Psoas muscle (tissue), 8 donors: ENCODE data around the gene ATG2B. TPM values are rescaled to one million over a fixed set of nuclear protein-coding genes. Genes with fewer than 3 reads are reported as not detected.

Source experiments
- ATAC-seq, 4 donors: fragments of 200-7000 bp; cut with Tn5 transposase; one replicate each; pipeline ENCODE4 v1.9.1; 2020; ENCODE audit warnings: moderate library complexity in 3 of 4, mild to moderate bottlenecking in 2 of 4
- DNase-seq, 2 donors: peaks; one replicate each; pipeline ENCODE4 v3.0.0-alpha.2; 2020
- H3K27ac ChIP-seq: fragments of 200-600 bp; one replicate; pipeline ENCODE4 v1.8.0; 2022
- H3K27me3 ChIP-seq, 3 donors: fragments of 200-600 bp in 1 of 3; one replicate each; pipeline versions ENCODE4 v1.6.1 to v1.8.0; 2013 to 2022; ENCODE audit warnings: low read length in 2 of 3, mild to moderate bottlenecking in 2 of 3, moderate library complexity in 1 of 3; ENCODE audit not compliant: insufficient read depth in 3 of 3
- H3K36me3 ChIP-seq, 2 donors: fragments of 200-600 bp in 1 of 2; one replicate each; pipeline versions ENCODE4 v1.6.1 to v1.8.0; 2013 to 2022; ENCODE audit warnings: low read depth in 1 of 2, mild to moderate bottlenecking in 1 of 2, moderate library complexity in 1 of 2; ENCODE audit not compliant: insufficient read depth in 1 of 2
- H3K4me1 ChIP-seq: fragments of 200-600 bp; one replicate; pipeline ENCODE4 v1.8.0; 2022
- H3K4me3 ChIP-seq: fragments of 200-600 bp; one replicate; pipeline ENCODE4 v1.8.0; 2022; ENCODE audit warnings: mild to moderate bottlenecking
- H3K9me3 ChIP-seq: fragments of 200-600 bp; one replicate; pipeline ENCODE4 v1.8.0; 2022
- WGBS, 3 donors: extraction: QIAGEN DNeasy Blood & Tissue Kit; methylation state at CpG; one replicate each; pipeline versions ENCODE4 v1.1.6 to v1.1.7; 2013; 5-methylcytosine and 5-hydroxymethylcytosine counted together
- intact Hi-C, 2 donors: fragments of 100-400 bp; cut with DNase I; formaldehyde crosslinking; loops; one replicate each; pipeline versions ENCODE4 v1.11.0 to v1.14.2; 2022
- polyA plus RNA-seq, 3 donors: library from polyadenylated mRNA; stranded (reverse); fragments of 200-250 nt; gene quantifications; one replicate each; pipeline ENCODE4 v1.2.3, GENCODE V29; 2013
- total RNA-seq, 4 donors: library from RNA; stranded (reverse); fragmentation: NEBNext Ultra II Directional in 2 of 4; extraction: Animal tissue kit (Norgen Biotek cat#: 25700) in 2 of 4; gene quantifications; one replicate each; pipeline versions ENCODE4 v1.2.1 to v1.2.4, GENCODE V29; 2021 to 2023
- TF ChIP-seq, protein P1 (sequence below): fragments of 200-600 bp; IDR thresholded peaks from one replicate; pipeline ENCODE4 v1.8.0; 2022; ENCODE audit warnings: antibody characterized with exemption
- donor health status: healthy with polysubstance abuse.
- donor health status: DM: no; HTN: no; CAD: no; lungs with moderate emphysema.
- donor health status: Bipolar disorder and iron deficiency.
- donor health status: healthy.
- donor health status: DM: yes; HTN: yes; CAD: no.
- donor health status: DM: no; HTN: no; CAD: no.
- donor health status: DM: no; HTN: no; CAD: no.
- donor health status: DM: yes; HTN: yes; CAD: no.

The ATG2B gene
- total and polyA plus RNA-seq, 7 donors: 2.7 to 21.5 (median 12.6) TPM

DNA sequence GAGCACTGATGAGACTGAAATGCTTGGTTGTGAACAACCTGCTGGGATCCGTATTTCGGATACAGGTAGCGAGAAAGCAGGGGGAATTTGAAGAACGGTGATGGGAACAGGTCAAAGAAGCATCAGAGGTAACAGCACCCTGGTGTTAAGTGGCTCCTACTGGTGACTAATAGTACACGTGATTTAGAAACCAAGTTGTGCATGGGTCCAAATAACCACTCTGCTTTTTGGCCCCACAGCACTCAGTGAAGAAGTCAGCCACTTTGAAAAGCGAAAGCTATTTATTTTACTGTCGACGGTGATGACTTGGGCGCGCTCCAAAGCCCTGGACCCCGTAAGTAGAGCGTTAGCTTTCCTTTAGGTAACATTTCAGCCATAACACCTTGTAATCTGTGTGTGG, 45.5 kb upstream of the ATG2B start:
- TF ChIP-seq, protein P1, sequence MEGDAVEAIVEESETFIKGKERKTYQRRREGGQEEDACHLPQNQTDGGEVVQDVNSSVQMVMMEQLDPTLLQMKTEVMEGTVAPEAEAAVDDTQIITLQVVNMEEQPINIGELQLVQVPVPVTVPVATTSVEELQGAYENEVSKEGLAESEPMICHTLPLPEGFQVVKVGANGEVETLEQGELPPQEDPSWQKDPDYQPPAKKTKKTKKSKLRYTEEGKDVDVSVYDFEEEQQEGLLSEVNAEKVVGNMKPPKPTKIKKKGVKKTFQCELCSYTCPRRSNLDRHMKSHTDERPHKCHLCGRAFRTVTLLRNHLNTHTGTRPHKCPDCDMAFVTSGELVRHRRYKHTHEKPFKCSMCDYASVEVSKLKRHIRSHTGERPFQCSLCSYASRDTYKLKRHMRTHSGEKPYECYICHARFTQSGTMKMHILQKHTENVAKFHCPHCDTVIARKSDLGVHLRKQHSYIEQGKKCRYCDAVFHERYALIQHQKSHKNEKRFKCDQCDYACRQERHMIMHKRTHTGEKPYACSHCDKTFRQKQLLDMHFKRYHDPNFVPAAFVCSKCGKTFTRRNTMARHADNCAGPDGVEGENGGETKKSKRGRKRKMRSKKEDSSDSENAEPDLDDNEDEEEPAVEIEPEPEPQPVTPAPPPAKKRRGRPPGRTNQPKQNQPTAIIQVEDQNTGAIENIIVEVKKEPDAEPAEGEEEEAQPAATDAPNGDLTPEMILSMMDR: no peak
- Histone ChIP-seq H3K36me3 (no peaks in the 10 kb centered on the region), H3K4me1 (no peaks in the 10 kb centered on the region), H3K27ac (no peak overlapping the region), H3K9me3 (no peaks in the 10 kb centered on the region), H3K4me3 (no peak overlapping the region), H3K27me3 (peaks cover 0 to 1% (median 0%) of the 10 kb centered on the region in 3 donors)
- DNase-seq (no peak), ATAC-seq (no peak)
- WGBS, 3 donors: 80 to 90% (median 82%) methylated on average over 12 of the region's 12 CpGs
- intact Hi-C loops: no loop called here

- intact Hi-C loops: no loop called here
- Histone ChIP-seq H3K4me1 (no peaks in the 10 kb centered on the region), H3K27me3 (peaks cover 0 to 1% (median 0%) of the 10 kb centered on the region in 3 donors), H3K9me3 (no peaks in the 10 kb centered on the region), H3K4me3 (no peak overlapping the region), H3K36me3 (no peaks in the 10 kb centered on the region), H3K27ac (no peak overlapping the region)
- DNase-seq (no peak), ATAC-seq (no peak)
- TF ChIP-seq, protein P1: no peak
- 66 to 74% (median 66%) methylated on average over 3 of the region's 3 CpGs for WGBS, 3 donors
Measured at GRCh38 chr14:96407935-96408570, 44.9 kb upstream of the ATG2B start.

- no peaks in the 10 kb centered on the region for H3K9me3 ChIP-seq
- no peak overlapping the region for H3K4me3 ChIP-seq
- no peak for ATAC-seq
- no peak for DNase-seq
- H3K36me3 ChIP-seq: no peaks in the 10 kb centered on the region
- TF ChIP-seq, protein P1: no peak
- intact Hi-C loops: no loop called here
- H3K27ac ChIP-seq: no peak overlapping the region
- no peaks in the 10 kb centered on the region for H3K4me1 ChIP-seq
- H3K27me3 ChIP-seq: peaks cover 0 to 1% (median 0%) of the 10 kb centered on the region in 3 donors
- 68 to 79% (median 78%) methylated on average over 1 of the region's 1 CpG for WGBS, 3 donors
Measured at GRCh38 chr14:96405677-96406076, 42.5 kb upstream of the ATG2B start.

DNA sequence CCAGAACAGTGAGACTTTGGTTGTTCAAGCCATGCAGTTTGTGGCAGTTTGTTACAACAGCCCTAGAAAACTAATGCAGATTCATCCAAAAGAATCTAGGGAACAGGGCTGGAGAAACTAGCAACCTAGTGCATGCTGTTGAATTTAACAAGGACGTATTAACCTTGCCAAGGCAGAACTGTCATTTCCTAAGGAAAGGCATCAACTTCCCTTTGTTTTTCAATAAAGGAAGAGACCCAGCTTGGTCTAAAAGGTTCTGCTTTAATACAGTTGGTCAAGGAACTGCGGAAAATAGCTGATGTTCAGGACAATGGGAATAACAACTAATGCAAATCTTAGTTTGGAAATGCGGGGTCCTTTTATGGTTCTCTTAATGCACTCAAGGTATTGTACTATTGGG, 40.3 kb upstream of the ATG2B start:
- no peaks in the 10 kb centered on the region for H3K4me1 ChIP-seq
- intact Hi-C loops: no loop called here
- TF ChIP-seq, protein P1: no peak
- no peak overlapping the region for H3K4me3 ChIP-seq
- peak overlapping the region; percentile 41 for H3K27ac ChIP-seq
- ATAC-seq (no peak), DNase-seq (no peak)
- H3K9me3 ChIP-seq: no peaks in the 10 kb centered on the region
- no peaks in the 10 kb centered on the region for H3K36me3 ChIP-seq
- H3K27me3 ChIP-seq: peaks cover 0 to 1% (median 0%) of the 10 kb centered on the region in 3 donors
- WGBS, 3 donors: 68 to 73% (median 72%) methylated on average over 3 of the region's 3 CpGs

- no peaks in the 10 kb centered on the region for H3K36me3 ChIP-seq
- DNase-seq (no peak), ATAC-seq (no peak)
- H3K27me3 ChIP-seq: no peaks in the 10 kb centered on the region
- intact Hi-C loops: no loop called here
- no peaks in the 10 kb centered on the region for H3K9me3 ChIP-seq
- WGBS, 3 donors: 49 to 70% (median 64%) methylated on average over 5 of the region's 5 CpGs
- no peaks in the 10 kb centered on the region for H3K4me1 ChIP-seq
- no peak overlapping the region for H3K4me3 ChIP-seq
- TF ChIP-seq, protein P1: no peak
- no peak overlapping the region for H3K27ac ChIP-seq
Measured at GRCh38 chr14:96400495-96400894, 37.4 kb upstream of the ATG2B start.
